Osteoblast (primary cell): ENCODE measurements around the gene AZGP1. TPM values are rescaled to one million over a fixed set of nuclear protein-coding genes. Genes with fewer than 3 reads are reported as not detected.
A peak's percentile ranks its signal among the peaks of the same experiment; 100 is the strongest.
"Not testable (repeated sequence)": the region's sequence is repeated elsewhere in the genome, so short reads cannot be mapped to it uniquely, and the experiment has no call there.

Source experiments
- DNase-seq: peaks from one replicate; pipeline ENCODE4 v3.0.0; 2011; ENCODE audit warnings: low spot score, mixed read lengths; ENCODE audit not compliant: insufficient read length; ENCODE audit errors: missing footprints
- H2AFZ ChIP-seq: 2 replicates; pipeline ENCODE4 v1.6.0; 2011; ENCODE audit warnings: mild to moderate bottlenecking, low read length
- H3K27ac ChIP-seq: 2 replicates; pipeline ENCODE4 v1.5.1; 2011; ENCODE audit warnings: mild to moderate bottlenecking, low read depth, low read length, moderate library complexity
- H3K27me3 ChIP-seq: 2 replicates; pipeline ENCODE4 v1.6.0; 2012; ENCODE audit warnings: mild to moderate bottlenecking, control low read depth, inconsistent platforms, low read length, moderate library complexity; ENCODE audit not compliant: insufficient read depth
- H3K36me3 ChIP-seq: 2 replicates; pipeline ENCODE4 v1.5.1; 2011; ENCODE audit warnings: mild to moderate bottlenecking, low read length, control low read depth, moderate library complexity; ENCODE audit not compliant: insufficient read depth
- H3K4me1 ChIP-seq: 2 replicates; pipeline ENCODE4 v1.5.1; 2011; ENCODE audit warnings: mild to moderate bottlenecking, low read length, control low read depth, moderate library complexity; ENCODE audit not compliant: insufficient read depth
- H3K4me2 ChIP-seq: 2 replicates; pipeline ENCODE4 v1.6.0; 2011; ENCODE audit warnings: mild to moderate bottlenecking, low read length; ENCODE audit not compliant: insufficient read depth
- H3K4me3 ChIP-seq: fragments of 200-600 bp; sonication (generic); 3 replicates; pipeline ENCODE4 v1.5.1; 2012; ENCODE audit warnings: mild to moderate bottlenecking, low read length, inconsistent platforms; ENCODE audit not compliant: insufficient read depth
- H3K79me2 ChIP-seq: 2 replicates; pipeline ENCODE4 v1.6.0; 2012; ENCODE audit warnings: mild to moderate bottlenecking, low read length, control low read depth, inconsistent platforms; ENCODE audit not compliant: insufficient read depth
- H3K9me3 ChIP-seq: 2 replicates; pipeline ENCODE4 v1.5.1; 2011; ENCODE audit warnings: low read depth, low read length, control low read depth
- H4K20me1 ChIP-seq: 2 replicates; pipeline ENCODE4 v1.6.0; 2012; ENCODE audit warnings: mild to moderate bottlenecking, low read length, control low read depth; ENCODE audit not compliant: insufficient read depth
- CTCF ChIP-seq: IDR thresholded peaks from 2 replicates; pipeline ENCODE4 v1.5.1; 2011; ENCODE audit warnings: mild to moderate bottlenecking, low read depth, low read length, moderate library complexity; ENCODE audit errors: extremely low read depth
- total RNA-seq: library from RNA; depleted of rRNA; stranded (reverse); fragments of >200 nt; gene quantifications from 2 replicates; pipeline ENCODE4 v1.2.3, GENCODE V29; 2012

AZGP1 gene
- total RNA-seq, 1 donor, result not detected

GRCh38 chr7:99990460-99990852 is 14.6 kb upstream of the AZGP1 start:
- peaks cover 25% of the 10 kb centered on the region for H3K27me3 ChIP-seq
- peak overlapping the region; percentile 73 for H3K4me2 ChIP-seq
- H4K20me1 ChIP-seq, result no peaks in the 10 kb centered on the region
- H3K9me3 ChIP-seq, result no peaks in the 10 kb centered on the region
- H3K36me3 ChIP-seq, result no peaks in the 10 kb centered on the region
- TF ChIP-seq CTCF, result no peak
- no peak overlapping the region for H3K4me3 ChIP-seq
- peaks cover 3% of the 10 kb centered on the region for H3K4me1 ChIP-seq
- no peaks in the 10 kb centered on the region for H3K79me2 ChIP-seq
- DNase-seq, result peak; percentile 56
- no peak overlapping the region for H3K27ac ChIP-seq
- peak overlapping the region; percentile 58 for H2AFZ ChIP-seq

- no peaks in the 10 kb centered on the region for H3K36me3 ChIP-seq
- no peaks in the 10 kb centered on the region for H3K4me1 ChIP-seq
- no peak overlapping the region for H2AFZ ChIP-seq
- no peak for TF ChIP-seq CTCF
- peak; percentile 49 for DNase-seq
- no peak overlapping the region for H3K27ac ChIP-seq
- no peaks in the 10 kb centered on the region for H3K9me3 ChIP-seq
- H4K20me1 ChIP-seq, result no peaks in the 10 kb centered on the region
- H3K79me2 ChIP-seq, result no peaks in the 10 kb centered on the region
- H3K4me3 ChIP-seq, result no peak overlapping the region
- H3K27me3 ChIP-seq, result peaks cover 25% of the 10 kb centered on the region
- H3K4me2 ChIP-seq, result no peak overlapping the region
Observed at GRCh38 chr7:99987846-99988245, 12.0 kb upstream of the AZGP1 start.

GRCh38 chr7:99987306-99987705 is 11.5 kb upstream of the AZGP1 start:
- H2AFZ ChIP-seq, H3K4me1 ChIP-seq, H3K4me2 ChIP-seq, H4K20me1 ChIP-seq, H3K9me3 ChIP-seq, H3K79me2 ChIP-seq, H3K27ac ChIP-seq, H3K36me3 ChIP-seq, H3K4me3 ChIP-seq, DNase-seq: not testable (repeated sequence)
- H3K27me3 ChIP-seq, result peaks cover 25% of the 10 kb centered on the region

GRCh38 chr7:99984593-99984992 is 8.8 kb upstream of the AZGP1 start:
- H3K4me2 ChIP-seq, result no peak overlapping the region
- H3K27me3 ChIP-seq, result peaks cover 17% of the 10 kb centered on the region
- no peak for TF ChIP-seq CTCF
- no peak overlapping the region for H3K4me3 ChIP-seq
- no peaks in the 10 kb centered on the region for H3K36me3 ChIP-seq
- H3K27ac ChIP-seq, result no peak overlapping the region
- no peak overlapping the region for H2AFZ ChIP-seq
- no peaks in the 10 kb centered on the region for H3K79me2 ChIP-seq
- H4K20me1 ChIP-seq, result no peaks in the 10 kb centered on the region
- no peak for DNase-seq
- H3K9me3 ChIP-seq, result no peaks in the 10 kb centered on the region
- H3K4me1 ChIP-seq, result no peaks in the 10 kb centered on the region

GRCh38 chr7:99981066-99981465 is 5.2 kb upstream of the AZGP1 start:
- H3K79me2 ChIP-seq, H3K9me3 ChIP-seq, H4K20me1 ChIP-seq, H3K4me2 ChIP-seq, H3K27me3 ChIP-seq, H3K4me1 ChIP-seq, H2AFZ ChIP-seq, DNase-seq, H3K36me3 ChIP-seq, H3K27ac ChIP-seq, H3K4me3 ChIP-seq: not testable (repeated sequence)

GRCh38 chr7:99980448-99980872 is 4.6 kb upstream of the AZGP1 start:
- not testable (repeated sequence) for H3K36me3 ChIP-seq, H3K79me2 ChIP-seq, DNase-seq, H3K4me1 ChIP-seq, H3K9me3 ChIP-seq, H3K4me3 ChIP-seq, H3K27ac ChIP-seq, H4K20me1 ChIP-seq, H2AFZ ChIP-seq, H3K27me3 ChIP-seq, H3K4me2 ChIP-seq
